HepG2 (cell line): Measurements from ENCODE around the gene CTDSP1. TPM values are rescaled to one million over a fixed set of nuclear protein-coding genes. Genes with fewer than 3 reads are reported as not detected.

Experiments
- CAMTA2 ChIP-seq: sonication (generic); formaldehyde crosslinking; IDR thresholded peaks from 2 replicates; pipeline ENCODE4 v1.4.0; 2020; ENCODE audit warnings: mild to moderate bottlenecking, missing genetic modification reagents, borderline replicate concordance
- CCDC6 ChIP-seq: sonication (generic); formaldehyde crosslinking; IDR thresholded peaks from 2 replicates; pipeline ENCODE4 v1.8.1; 2022; ENCODE audit warnings: mild to moderate bottlenecking, missing genetic modification reagents, moderate library complexity
- DMTF1 ChIP-seq: sonication (generic); formaldehyde crosslinking; IDR thresholded peaks from 2 replicates; pipeline ENCODE4 v1.4.0; 2020; ENCODE audit warnings: mild to moderate bottlenecking, missing genetic modification reagents
- FOSL2 ChIP-seq: sonication (generic); formaldehyde crosslinking; IDR thresholded peaks from 2 replicates; pipeline ENCODE4 v1.4.0; 2020; ENCODE audit warnings: missing genetic modification reagents
- GATA4 ChIP-seq: sonication (generic); IDR thresholded peaks from 2 replicates; pipeline ENCODE4 v1.6.1; 2016; ENCODE audit warnings: antibody characterized with exemption, low read depth, borderline replicate concordance
- GATAD1 ChIP-seq: IDR thresholded peaks from 2 replicates; pipeline ENCODE4 v1.6.1; 2016; ENCODE audit warnings: missing genetic modification reagents, missing compliant biosample characterization
- HINFP ChIP-seq: sonication (generic); formaldehyde crosslinking; IDR thresholded peaks from 2 replicates; pipeline ENCODE4 v1.4.0; 2020; ENCODE audit warnings: low read depth, mild to moderate bottlenecking, missing genetic modification reagents
- HOXD1 ChIP-seq: sonication (generic); formaldehyde crosslinking; IDR thresholded peaks from 2 replicates; pipeline ENCODE4 v1.5.0; 2020; ENCODE audit warnings: missing genetic modification reagents
- MED1 ChIP-seq: sonication (generic); formaldehyde crosslinking; IDR thresholded peaks from 2 replicates; pipeline ENCODE4 v1.4.0; 2020; ENCODE audit warnings: missing genetic modification reagents
- NFIB ChIP-seq: sonication (generic); formaldehyde crosslinking; IDR thresholded peaks from 2 replicates; pipeline ENCODE4 v1.9.0; 2021; ENCODE audit warnings: missing genetic modification reagents, mild to moderate bottlenecking, borderline replicate concordance
- NR2C2 ChIP-seq: sonication (generic); formaldehyde crosslinking; IDR thresholded peaks from 2 replicates; pipeline ENCODE4 v1.4.0; 2020; ENCODE audit warnings: missing genetic modification reagents, mild to moderate bottlenecking, moderate library complexity, borderline replicate concordance
- SMAD3 ChIP-seq: sonication (generic); formaldehyde crosslinking; IDR thresholded peaks from 2 replicates; pipeline ENCODE4 v1.4.0; 2020; ENCODE audit warnings: missing genetic modification reagents
- ZBTB38 ChIP-seq: sonication (generic); formaldehyde crosslinking; IDR thresholded peaks from 2 replicates; pipeline ENCODE4 v1.5.1; 2020; ENCODE audit warnings: mild to moderate bottlenecking, missing genetic modification reagents
- ZBTB46 ChIP-seq: sonication (generic); formaldehyde crosslinking; IDR thresholded peaks from 2 replicates; pipeline ENCODE4 v1.4.0; 2020; ENCODE audit warnings: mild to moderate bottlenecking, missing genetic modification reagents, borderline replicate concordance
- ZNF142 ChIP-seq: sonication (generic); formaldehyde crosslinking; IDR thresholded peaks from 2 replicates; pipeline ENCODE4 v1.4.0; 2020; ENCODE audit warnings: missing genetic modification reagents
- ZNF256 ChIP-seq: sonication (generic); formaldehyde crosslinking; conservative IDR thresholded peaks from 2 replicates; pipeline ENCODE4 v1.4.0; 2020; ENCODE audit warnings: missing genetic modification reagents
- ZNF792 ChIP-seq: IDR thresholded peaks from 2 replicates; pipeline ENCODE4 v1.6.1; 2016
- polyA plus RNA-seq, 8 experiments: library from polyadenylated mRNA; depleted of rRNA in 3 of 8; stranded (reverse) in 7 of 8; unstranded in 1 of 8; fragments of >200 nt; fragmentation: Illumina TruSeq in 4 of 8; extraction: Trizol in 4 of 8; gene quantifications; 2 replicates each; pipeline versions ENCODE4 v1.2.1 to v1.2.3, GENCODE V29; 2011 to 2016; ENCODE audit warnings: low read depth in 4 of 8, missing spikeins in 1 of 8, mixed read lengths in 1 of 8; ENCODE audit not compliant: insufficient read depth in 1 of 8
- total RNA-seq, 5 experiments: library from RNA; depleted of rRNA; stranded (reverse); fragments of >200 nt; fragmentation: Illumina TruSeq; extraction: Trizol; gene quantifications; 2 replicates each; pipeline ENCODE4 v1.2.3, GENCODE V29; 2016; ENCODE audit warnings: low read depth in 1 of 5

CTDSP1 gene
- total and polyA plus RNA-seq, 2 of the 13 experiments (the other 11 are each of a cell fraction or from before 2014, with no cell fraction given), result 91.0 to 268 TPM

- TF ChIP-seq ZNF142 (CRISPR knock-in tag) (peak; percentile 74; the same call in 1 of the 2 replicates), DMTF1 (CRISPR knock-in tag) (0 out of 2 replicates have a peak, but pooled peaks have one; percentile 4), HINFP (CRISPR knock-in tag) (0 out of 2 replicates have a peak, but pooled peaks have one; percentile 30), GATAD1 (peak; percentile 62), NFIB (no peak), HOXD1 (peak; percentile 76), GATA4 (0 out of 2 replicates have a peak, but pooled peaks have one; percentile 27), CAMTA2 (no peak; the same call in 1 of the 2 replicates), ZBTB38 (CRISPR knock-in tag) (peak; percentile 9; the same call in 1 of the 2 replicates), ZBTB46 (CRISPR knock-in tag) (no peak), MED1 (peak; percentile 90), FOSL2 (peak; percentile 57; the same call in 1 of the 2 replicates), CCDC6 (CRISPR knock-in tag) (peak; percentile 76), SMAD3 (CRISPR knock-in tag) (peak; percentile 84; the same call in 1 of the 2 replicates), ZNF256 (0 out of 2 replicates have a peak, but pooled peaks have one; percentile 20), NR2C2 (CRISPR knock-in tag) (peak; percentile 17; the same call in 1 of the 2 replicates), ZNF792 (CRISPR knock-in tag) (peak; percentile 61; the same call in 1 of the 2 replicates)
Measured at GRCh38 chr2:218399391-218400166, at the start of gene CTDSP1 (continued).
